OCI-LY7 (cell line): ENCODE data around the gene HNMT. TPM values are rescaled to one million over a fixed set of nuclear protein-coding genes. Genes with fewer than 3 reads are reported as not detected.

Experiments
- BruUV-seq: library from RNA; stranded (reverse); fragments of 400-500 nt; replicated peaks from 2 replicates; lab custom pipeline; 2021; lab: Mats Ljungman, UMichigan
- CTCF ChIA-PET: fragments of 300-600 bp; sonication (Branson Sonifier 250); formaldehyde crosslinking; loops from one replicate; lab custom pipeline; 2022; ENCODE audit warnings: antibody characterized with exemption; ENCODE audit not compliant: unreplicated experiment; lab: Charles Lee
- POLR2A ChIA-PET: fragments of 300-600 bp; sonication (Branson Sonifier 250); formaldehyde crosslinking; loops from one replicate; lab custom pipeline; 2022; ENCODE audit warnings: antibody characterized with exemption; lab: Charles Lee
- DNase-seq: peaks from one replicate; pipeline ENCODE4 v3.0.0-alpha.2; 2015; ENCODE audit warnings: low spot score
- H2AFZ ChIP-seq: fragments of 200-600 bp; sonication (generic), shearing (Covaris generic); 2 replicates; pipeline ENCODE4 v1.6.1; 2014; ENCODE audit warnings: mild to moderate bottlenecking, antibody characterized with exemption, low read length, moderate library complexity
- H3K27ac ChIP-seq: fragments of 200-600 bp; sonication (generic); 2 replicates; pipeline ENCODE4 v1.5.1; 2014; ENCODE audit warnings: mixed run types, low read depth, mild to moderate bottlenecking, moderate library complexity, low read length, inconsistent platforms; ENCODE audit not compliant: poor library complexity, severe bottlenecking
- H3K36me3 ChIP-seq: fragments of 200-600 bp; sonication (generic); 2 replicates; pipeline ENCODE4 v1.6.1; 2014; ENCODE audit warnings: mild to moderate bottlenecking, antibody characterized with exemption, low read length, moderate library complexity, mixed read lengths; ENCODE audit not compliant: insufficient read depth
- H3K4me1 ChIP-seq: fragments of 200-600 bp; sonication (generic); 2 replicates; pipeline ENCODE4 v1.5.1; 2014; ENCODE audit warnings: mild to moderate bottlenecking, low read length; ENCODE audit not compliant: insufficient read depth, poor library complexity, severe bottlenecking
- H3K4me2 ChIP-seq: fragments of 200-600 bp; sonication (generic); 2 replicates; pipeline ENCODE4 v1.6.1; 2014; ENCODE audit warnings: mild to moderate bottlenecking, low read length
- H3K4me3 ChIP-seq: fragments of 200-600 bp; sonication (generic); 2 replicates; pipeline ENCODE4 v1.5.1; 2014; ENCODE audit warnings: mild to moderate bottlenecking, low read depth, low read length; ENCODE audit not compliant: poor library complexity, severe bottlenecking
- H3K79me2 ChIP-seq: fragments of 200-600 bp; sonication (generic); 2 replicates; pipeline ENCODE4 v1.6.1; 2016; ENCODE audit warnings: low read depth, mild to moderate bottlenecking, low read length, moderate library complexity, mixed read lengths; ENCODE audit not compliant: insufficient read depth
- H3K9me2 ChIP-seq: fragments of 200-600 bp; sonication (generic); 2 replicates; pipeline ENCODE4 v1.6.1; 2016; ENCODE audit warnings: mild to moderate bottlenecking, low read length, mixed read lengths; ENCODE audit not compliant: insufficient read depth
- H3K9me3 ChIP-seq: fragments of 200-600 bp; sonication (generic); 2 replicates; pipeline ENCODE4 v1.6.1; 2014; ENCODE audit warnings: mild to moderate bottlenecking, mixed run types, low read length, mixed read lengths
- H4K20me1 ChIP-seq: fragments of 200-600 bp; sonication (generic); 2 replicates; pipeline ENCODE4 v1.6.1; 2014; ENCODE audit warnings: mild to moderate bottlenecking, antibody characterized with exemption, low read length, moderate library complexity, mixed read lengths; ENCODE audit not compliant: insufficient read depth
- EZH2phosphoT487 ChIP-seq: fragments of 200-600 bp; sonication (generic); IDR thresholded peaks from 2 replicates; pipeline ENCODE4 v1.6.1; 2018; ENCODE audit warnings: low read depth, borderline replicate concordance, mild to moderate bottlenecking, mixed run types, antibody characterized with exemption, low read length, moderate library complexity, mixed read lengths
- intact Hi-C: fragments of 100-400 bp; cut with micrococcal nuclease; formaldehyde crosslinking; loops from one replicate; pipeline ENCODE4 v1.10.0; 2022; ENCODE audit not compliant: unreplicated experiment
- total RNA-seq, 2 experiments: library from RNA; depleted of rRNA in 1 of 2; stranded (reverse); fragments of >200 nt in 1 of 2; shearing (Covaris generic) in 1 of 2; gene quantifications; 2 replicates each; pipeline ENCODE4 v1.2.3, GENCODE V29; 2014 to 2022
- TF ChIP-seq, protein P1 (sequence below): fragments of 200-600 bp; sonication (generic); conservative IDR thresholded peaks from 2 replicates; pipeline ENCODE4 v1.5.1; 2014; ENCODE audit warnings: mild to moderate bottlenecking, antibody characterized with exemption, low read length, moderate library complexity, mixed read lengths

HNMT gene
- total RNA-seq, 2 experiments from 2014 or later, result not detected

DNA sequence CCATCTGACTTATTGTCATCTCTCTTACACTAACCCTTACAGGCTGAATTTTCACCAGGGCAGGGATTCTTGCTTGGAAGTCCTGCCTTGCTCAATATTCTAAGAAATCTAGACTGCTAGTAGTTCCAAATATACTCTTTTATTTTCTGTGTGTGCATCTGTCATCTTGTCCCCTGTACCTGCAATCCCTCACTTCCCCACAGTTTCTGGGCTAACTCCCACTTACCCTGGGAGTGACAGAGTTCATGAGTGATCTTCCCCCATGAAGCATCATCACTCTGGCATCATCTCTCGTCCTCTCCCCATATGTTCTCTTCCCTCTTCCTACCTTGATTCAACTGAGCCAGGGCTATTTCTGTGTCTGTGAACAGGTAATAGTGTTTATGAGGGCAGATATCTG, 35.7 kb downstream of the HNMT start:
- DNase-seq, result no peak
- Histone ChIP-seq H3K27ac (no peak overlapping the region), H3K4me1 (no peaks in the 10 kb centered on the region), H3K79me2 (no peaks in the 10 kb centered on the region), H3K9me3 (no peaks in the 10 kb centered on the region), H2AFZ (no peak overlapping the region), H3K4me3 (no peak overlapping the region), H3K36me3 (no peaks in the 10 kb centered on the region), H4K20me1 (no peaks in the 10 kb centered on the region), H3K4me2 (no peak overlapping the region), H3K9me2 (no peaks in the 10 kb centered on the region)
- ChIA-PET CTCF (no interaction called here), POLR2A (interaction anchor here (0.6 kb wide), 1 partner anchor 1134 kb away, joined by 3 read pairs; no protein-coding TSS in a partner anchor)
- TF ChIP-seq, protein P1, sequence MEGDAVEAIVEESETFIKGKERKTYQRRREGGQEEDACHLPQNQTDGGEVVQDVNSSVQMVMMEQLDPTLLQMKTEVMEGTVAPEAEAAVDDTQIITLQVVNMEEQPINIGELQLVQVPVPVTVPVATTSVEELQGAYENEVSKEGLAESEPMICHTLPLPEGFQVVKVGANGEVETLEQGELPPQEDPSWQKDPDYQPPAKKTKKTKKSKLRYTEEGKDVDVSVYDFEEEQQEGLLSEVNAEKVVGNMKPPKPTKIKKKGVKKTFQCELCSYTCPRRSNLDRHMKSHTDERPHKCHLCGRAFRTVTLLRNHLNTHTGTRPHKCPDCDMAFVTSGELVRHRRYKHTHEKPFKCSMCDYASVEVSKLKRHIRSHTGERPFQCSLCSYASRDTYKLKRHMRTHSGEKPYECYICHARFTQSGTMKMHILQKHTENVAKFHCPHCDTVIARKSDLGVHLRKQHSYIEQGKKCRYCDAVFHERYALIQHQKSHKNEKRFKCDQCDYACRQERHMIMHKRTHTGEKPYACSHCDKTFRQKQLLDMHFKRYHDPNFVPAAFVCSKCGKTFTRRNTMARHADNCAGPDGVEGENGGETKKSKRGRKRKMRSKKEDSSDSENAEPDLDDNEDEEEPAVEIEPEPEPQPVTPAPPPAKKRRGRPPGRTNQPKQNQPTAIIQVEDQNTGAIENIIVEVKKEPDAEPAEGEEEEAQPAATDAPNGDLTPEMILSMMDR, result no peak
- no peak for TF ChIP-seq EZH2phosphoT487
- BruUV-seq, result no TSS peak
- intact Hi-C loops, result no loop called here

DNA sequence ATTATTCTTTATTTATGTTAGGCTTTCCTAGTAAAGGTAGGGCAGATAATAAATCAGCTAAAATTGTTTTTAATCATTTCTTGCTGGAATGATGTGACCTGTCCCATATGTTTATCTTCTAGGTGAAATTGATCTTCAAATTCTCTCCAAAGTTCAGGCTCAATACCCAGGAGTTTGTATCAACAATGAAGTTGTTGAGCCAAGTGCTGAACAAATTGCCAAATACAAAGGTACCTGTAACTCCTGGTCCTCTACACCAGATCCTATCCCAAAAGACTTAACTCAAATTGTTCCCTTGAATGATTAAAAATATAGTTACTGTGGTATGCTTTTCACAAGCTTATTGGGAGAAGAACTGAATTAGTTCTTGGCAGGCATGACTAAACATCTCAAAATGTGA, 36.5 kb downstream of the HNMT start:
- no peak for TF ChIP-seq EZH2phosphoT487
- TF ChIP-seq, protein P1, result no peak
- H3K4me3 ChIP-seq, result no peak overlapping the region
- no peak for DNase-seq
- no peaks in the 10 kb centered on the region for H3K4me1 ChIP-seq
- ChIA-PET POLR2A (interaction anchor here (0.8 kb wide), 1 partner anchor 10 kb away, joined by 3 read pairs; no protein-coding TSS in a partner anchor), CTCF (no interaction called here)
- H3K27ac ChIP-seq, result no peak overlapping the region
- H3K9me2 ChIP-seq, result no peaks in the 10 kb centered on the region
- H3K79me2 ChIP-seq, result no peaks in the 10 kb centered on the region
- no peaks in the 10 kb centered on the region for H3K36me3 ChIP-seq
- no TSS peak for BruUV-seq
- no peaks in the 10 kb centered on the region for H4K20me1 ChIP-seq
- H2AFZ ChIP-seq, result no peak overlapping the region
- intact Hi-C loops, result no loop called here
- H3K9me3 ChIP-seq, result no peaks in the 10 kb centered on the region
- no peak overlapping the region for H3K4me2 ChIP-seq

DNA sequence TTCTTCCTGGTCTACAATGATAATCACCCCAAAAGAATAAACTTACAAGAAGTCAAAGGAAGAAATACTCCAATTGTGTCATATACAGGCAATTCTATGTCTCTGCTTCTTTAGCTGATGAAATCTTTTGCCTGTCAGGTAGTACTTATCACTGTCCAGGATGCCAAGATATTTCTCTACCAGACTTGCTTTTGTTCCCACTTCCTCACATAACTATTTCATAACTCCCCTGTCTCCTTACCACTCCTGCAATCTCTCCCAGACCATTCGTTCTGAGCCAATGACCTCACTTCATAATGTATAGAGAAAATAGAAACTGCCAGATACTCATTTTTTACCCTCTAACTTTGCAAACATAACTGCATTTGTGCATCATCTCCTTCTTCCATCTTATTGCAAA, 39.1 kb downstream of the HNMT start:
- Histone ChIP-seq H3K4me1 (no peaks in the 10 kb centered on the region), H3K27ac (no peak overlapping the region), H2AFZ (no peak overlapping the region), H3K4me2 (no peak overlapping the region), H3K9me2 (no peaks in the 10 kb centered on the region), H3K36me3 (no peaks in the 10 kb centered on the region), H3K4me3 (no peak overlapping the region), H3K79me2 (no peaks in the 10 kb centered on the region), H4K20me1 (no peaks in the 10 kb centered on the region), H3K9me3 (no peaks in the 10 kb centered on the region)
- POLR2A ChIA-PET, result no interaction called here
- intact Hi-C loops, result no loop called here
- DNase-seq, result no peak
- CTCF ChIA-PET, result no interaction called here
- TF ChIP-seq, protein P1, result no peak
- no TSS peak for BruUV-seq
